Measurements from ENCODE around the gene ACSS3. TPM values are rescaled to one million over a fixed set of nuclear protein-coding genes. Genes with fewer than 3 reads are reported as not detected.

Gene ACSS3
- total RNA-seq, 3 donors from 2014 or later, result 32.6 to 147 (median 46.5) TPM

DNA sequence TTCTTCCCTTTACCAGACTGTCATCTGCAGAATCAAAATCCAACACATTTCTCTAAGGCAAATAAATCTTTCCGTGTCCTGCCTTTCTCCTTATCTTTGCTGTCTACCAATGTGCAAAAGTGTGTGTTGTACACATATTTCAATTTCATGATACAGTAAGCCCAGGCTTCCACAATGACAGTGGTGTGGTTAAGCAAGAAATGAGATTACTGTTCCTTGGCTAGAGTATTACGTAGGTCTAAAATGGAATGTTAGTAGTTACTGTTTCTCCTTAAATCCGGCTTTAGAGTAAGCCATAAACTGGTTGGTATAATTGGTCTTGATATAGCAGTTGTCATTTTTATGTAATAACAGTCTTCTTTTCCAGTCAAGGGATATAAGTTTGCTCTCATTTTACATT is 82.0 kb downstream of the ACSS3 start:
- H3K27me3 ChIP-seq, result no peaks in the 10 kb centered on the region
- no peaks in the 10 kb centered on the region for H3K4me1 ChIP-seq
- TF ChIP-seq, protein P1, sequence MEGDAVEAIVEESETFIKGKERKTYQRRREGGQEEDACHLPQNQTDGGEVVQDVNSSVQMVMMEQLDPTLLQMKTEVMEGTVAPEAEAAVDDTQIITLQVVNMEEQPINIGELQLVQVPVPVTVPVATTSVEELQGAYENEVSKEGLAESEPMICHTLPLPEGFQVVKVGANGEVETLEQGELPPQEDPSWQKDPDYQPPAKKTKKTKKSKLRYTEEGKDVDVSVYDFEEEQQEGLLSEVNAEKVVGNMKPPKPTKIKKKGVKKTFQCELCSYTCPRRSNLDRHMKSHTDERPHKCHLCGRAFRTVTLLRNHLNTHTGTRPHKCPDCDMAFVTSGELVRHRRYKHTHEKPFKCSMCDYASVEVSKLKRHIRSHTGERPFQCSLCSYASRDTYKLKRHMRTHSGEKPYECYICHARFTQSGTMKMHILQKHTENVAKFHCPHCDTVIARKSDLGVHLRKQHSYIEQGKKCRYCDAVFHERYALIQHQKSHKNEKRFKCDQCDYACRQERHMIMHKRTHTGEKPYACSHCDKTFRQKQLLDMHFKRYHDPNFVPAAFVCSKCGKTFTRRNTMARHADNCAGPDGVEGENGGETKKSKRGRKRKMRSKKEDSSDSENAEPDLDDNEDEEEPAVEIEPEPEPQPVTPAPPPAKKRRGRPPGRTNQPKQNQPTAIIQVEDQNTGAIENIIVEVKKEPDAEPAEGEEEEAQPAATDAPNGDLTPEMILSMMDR (IDR thresholded peaks at IDR 0.05), result no peak
- TF ChIP-seq POLR2AphosphoS5 (IDR thresholded peaks at IDR 0.05), result no peak
- no peak for TF ChIP-seq POLR2A (IDR thresholded peaks at IDR 0.05)
- no peak overlapping the region for H3K4me3 ChIP-seq
- intact Hi-C loops (cut with DNase I; ENCODE audit: low total_unique reads), result no loop called here
- no peak overlapping the region for H3K27ac ChIP-seq
- H3K9me3 ChIP-seq, result no peaks in the 10 kb centered on the region
- H3K36me3 ChIP-seq, result no peaks in the 10 kb centered on the region
- DNase-seq (ENCODE audit: low spot score in 2 of 2), result no peak

DNA sequence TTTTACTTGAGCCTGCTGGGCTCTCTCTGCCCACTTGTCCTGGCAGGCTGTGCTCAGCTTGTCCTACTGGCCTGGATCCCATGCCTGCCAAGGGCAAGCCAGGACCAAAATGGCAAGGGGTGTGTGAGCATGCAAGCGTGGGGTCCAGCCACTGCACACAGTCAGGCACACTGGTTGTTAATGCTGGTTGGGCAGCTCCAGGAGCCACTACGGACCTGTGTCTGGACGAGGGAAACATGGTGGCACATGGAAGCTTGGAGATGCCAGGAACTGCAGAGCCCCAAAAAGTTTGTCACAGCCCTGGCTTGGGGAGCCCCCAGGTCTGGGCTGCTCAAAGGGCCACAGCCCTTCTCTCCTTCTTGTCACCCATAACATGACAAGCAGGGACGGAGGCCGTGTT is 83.8 kb downstream of the ACSS3 start:
- Histone ChIP-seq H3K36me3 (no peaks in the 10 kb centered on the region), H3K4me3 (no peak overlapping the region), H3K4me1 (no peaks in the 10 kb centered on the region), H3K27ac (no peak overlapping the region), H3K9me3 (no peaks in the 10 kb centered on the region), H3K27me3 (no peaks in the 10 kb centered on the region)
- intact Hi-C loops (cut with DNase I; ENCODE audit: low total_unique reads), result no loop called here
- no peak for DNase-seq (ENCODE audit: low spot score in 2 of 2)
- TF ChIP-seq POLR2A (IDR thresholded peaks at IDR 0.05) (no peak), POLR2AphosphoS5 (IDR thresholded peaks at IDR 0.05) (no peak)
- TF ChIP-seq, protein P1 (IDR thresholded peaks at IDR 0.05), result no peak

DNA sequence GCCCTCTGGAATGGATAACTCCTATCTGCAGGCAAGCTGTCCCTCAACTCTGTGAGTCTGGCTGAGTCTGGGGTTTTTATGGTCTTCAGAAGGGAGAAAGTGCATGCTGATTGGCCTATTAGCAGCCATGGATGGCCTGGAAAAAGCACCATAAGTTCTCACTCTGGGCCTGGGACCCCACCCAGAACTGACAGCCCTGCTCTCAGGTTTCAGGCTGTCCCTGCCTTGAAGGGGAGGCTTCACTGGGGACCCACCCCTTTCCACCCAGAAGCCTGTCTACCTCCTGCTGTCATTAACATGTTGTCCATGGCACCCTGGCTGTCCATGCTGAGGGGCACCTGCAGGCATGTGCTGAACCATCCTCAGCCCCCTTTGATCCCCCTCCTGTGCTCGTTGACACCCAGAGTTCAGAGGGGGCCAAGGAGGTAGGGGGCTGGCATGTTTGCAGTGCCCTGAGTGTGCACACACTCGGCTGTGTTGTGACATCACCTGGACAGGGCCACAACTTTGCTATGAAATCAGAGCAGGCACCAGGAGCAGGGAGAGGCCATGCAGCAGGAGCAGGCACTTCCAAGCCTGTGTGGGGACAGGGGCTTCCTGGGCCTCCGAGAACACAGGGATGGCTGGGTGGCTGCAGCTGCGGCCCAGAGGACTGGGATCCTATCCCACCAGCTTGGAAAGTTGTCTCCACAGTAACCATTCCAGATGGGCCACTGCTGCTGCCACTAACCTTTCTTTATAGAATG is 84.7 kb downstream of the ACSS3 start:
- Histone ChIP-seq H3K9me3 (no peaks in the 10 kb centered on the region), H3K27me3 (no peaks in the 10 kb centered on the region), H3K36me3 (no peaks in the 10 kb centered on the region), H3K4me1 (no peaks in the 10 kb centered on the region), H3K27ac (no peak overlapping the region), H3K4me3 (no peak overlapping the region)
- no peak for DNase-seq (ENCODE audit: low spot score in 2 of 2)
- no peak for TF ChIP-seq POLR2AphosphoS5 (IDR thresholded peaks at IDR 0.05)
- TF ChIP-seq, protein P1 (IDR thresholded peaks at IDR 0.05), result no peak
- TF ChIP-seq POLR2A (IDR thresholded peaks at IDR 0.05), result no peak
- intact Hi-C loops (cut with DNase I; ENCODE audit: low total_unique reads), result no loop called here

DNA sequence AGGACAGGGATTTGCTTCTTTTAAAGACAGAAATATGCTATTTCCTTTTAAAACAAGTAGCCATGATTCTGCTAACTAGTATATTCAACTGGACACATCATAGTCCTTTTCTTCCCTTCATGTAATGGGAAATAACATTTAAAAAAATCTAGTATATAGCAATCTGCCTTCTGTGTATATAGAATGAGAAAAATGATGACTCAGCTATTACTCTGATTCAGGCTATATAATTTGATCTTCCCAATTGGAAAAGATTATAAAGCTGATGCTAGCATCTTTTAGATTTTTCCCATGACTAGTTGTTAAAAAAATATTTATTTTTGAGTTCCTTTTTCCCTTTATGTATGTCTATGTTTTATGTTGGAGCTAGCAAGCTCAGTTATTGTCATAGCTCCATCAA is 86.9 kb downstream of the ACSS3 start:
- H3K27me3 ChIP-seq, result no peaks in the 10 kb centered on the region
- TF ChIP-seq POLR2A (IDR thresholded peaks at IDR 0.05), result no peak
- no peak overlapping the region for H3K27ac ChIP-seq
- intact Hi-C loops (cut with DNase I; ENCODE audit: low total_unique reads), result no loop called here
- no peaks in the 10 kb centered on the region for H3K4me1 ChIP-seq
- DNase-seq (ENCODE audit: low spot score in 2 of 2), result no peak
- H3K9me3 ChIP-seq, result no peaks in the 10 kb centered on the region
- H3K4me3 ChIP-seq, result no peak overlapping the region
- no peaks in the 10 kb centered on the region for H3K36me3 ChIP-seq

DNA sequence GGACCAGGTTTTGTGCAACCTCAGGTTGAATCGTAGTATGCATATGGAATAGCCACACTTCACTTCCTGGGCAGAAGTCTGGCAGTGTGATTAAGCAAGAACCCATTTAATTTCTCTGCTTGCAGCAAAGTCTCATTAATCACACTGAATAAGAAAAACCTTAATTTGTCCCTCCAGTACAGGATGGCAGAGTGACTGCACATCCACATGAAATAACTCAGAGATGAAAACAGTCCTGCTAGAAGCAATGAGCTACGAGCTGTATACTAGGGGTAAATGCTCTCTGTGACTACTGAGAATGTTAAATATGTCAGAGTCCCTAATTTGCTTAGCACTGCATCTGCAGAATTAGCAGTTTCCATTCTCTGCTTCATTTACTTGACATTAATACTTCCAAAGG is 88.9 kb downstream of the ACSS3 start:
- H3K4me3 ChIP-seq, result no peak overlapping the region
- DNase-seq (ENCODE audit: low spot score in 2 of 2), result no peak
- no peaks in the 10 kb centered on the region for H3K9me3 ChIP-seq
- no peaks in the 10 kb centered on the region for H3K36me3 ChIP-seq
- no peaks in the 10 kb centered on the region for H3K27me3 ChIP-seq
- no peak overlapping the region for H3K27ac ChIP-seq
- no peak for TF ChIP-seq POLR2AphosphoS5 (IDR thresholded peaks at IDR 0.05)
- TF ChIP-seq, protein P1 (IDR thresholded peaks at IDR 0.05), result no peak
- no peak for TF ChIP-seq POLR2A (IDR thresholded peaks at IDR 0.05)
- intact Hi-C loops (cut with DNase I; ENCODE audit: low total_unique reads), result no loop called here
- no peaks in the 10 kb centered on the region for H3K4me1 ChIP-seq

All from breast epithelium (tissue), 4 donors.